Measurements from ENCODE around the gene HOMEZ. TPM values are rescaled to one million over a fixed set of nuclear protein-coding genes. Genes with fewer than 3 reads are reported as not detected.
"Not testable (repeated sequence)": the region's sequence is repeated elsewhere in the genome, so short reads cannot be mapped to it uniquely, and the experiment has no call there.

The HOMEZ gene
- total RNA-seq, 1 experiment from 2014 or later, result 7.6 TPM

GRCh38 chr14:23281247-23281646, 4.7 kb downstream of the HOMEZ start:
- Histone ChIP-seq H3K27me3 (ENCODE audit: control insufficient read depth, insufficient read depth, low read length) (no peaks in the 10 kb centered on the region), H3K4me3 (ENCODE audit: low read depth in 2 of 2, low read length in 2 of 2) (no peak overlapping the region), H3K27ac (ENCODE audit: low read length) (no peak overlapping the region), H3K36me3 (ENCODE audit: control insufficient read depth, insufficient read depth, low read length) (peaks cover 3% of the 10 kb centered on the region; the same call in 1 of the 2 replicates), H3K4me1 (ENCODE audit: control insufficient read depth, insufficient read depth, low read length) (peaks cover 3% of the 10 kb centered on the region; the same call in 1 of the 2 replicates), H3K9me3 (ENCODE audit: control insufficient read depth, insufficient read depth, low read depth, low read length) (no peaks in the 10 kb centered on the region)
- DNase-seq (ENCODE audit: low read depth, low spot score), result no peak
- TF ChIP-seq, protein P1, sequence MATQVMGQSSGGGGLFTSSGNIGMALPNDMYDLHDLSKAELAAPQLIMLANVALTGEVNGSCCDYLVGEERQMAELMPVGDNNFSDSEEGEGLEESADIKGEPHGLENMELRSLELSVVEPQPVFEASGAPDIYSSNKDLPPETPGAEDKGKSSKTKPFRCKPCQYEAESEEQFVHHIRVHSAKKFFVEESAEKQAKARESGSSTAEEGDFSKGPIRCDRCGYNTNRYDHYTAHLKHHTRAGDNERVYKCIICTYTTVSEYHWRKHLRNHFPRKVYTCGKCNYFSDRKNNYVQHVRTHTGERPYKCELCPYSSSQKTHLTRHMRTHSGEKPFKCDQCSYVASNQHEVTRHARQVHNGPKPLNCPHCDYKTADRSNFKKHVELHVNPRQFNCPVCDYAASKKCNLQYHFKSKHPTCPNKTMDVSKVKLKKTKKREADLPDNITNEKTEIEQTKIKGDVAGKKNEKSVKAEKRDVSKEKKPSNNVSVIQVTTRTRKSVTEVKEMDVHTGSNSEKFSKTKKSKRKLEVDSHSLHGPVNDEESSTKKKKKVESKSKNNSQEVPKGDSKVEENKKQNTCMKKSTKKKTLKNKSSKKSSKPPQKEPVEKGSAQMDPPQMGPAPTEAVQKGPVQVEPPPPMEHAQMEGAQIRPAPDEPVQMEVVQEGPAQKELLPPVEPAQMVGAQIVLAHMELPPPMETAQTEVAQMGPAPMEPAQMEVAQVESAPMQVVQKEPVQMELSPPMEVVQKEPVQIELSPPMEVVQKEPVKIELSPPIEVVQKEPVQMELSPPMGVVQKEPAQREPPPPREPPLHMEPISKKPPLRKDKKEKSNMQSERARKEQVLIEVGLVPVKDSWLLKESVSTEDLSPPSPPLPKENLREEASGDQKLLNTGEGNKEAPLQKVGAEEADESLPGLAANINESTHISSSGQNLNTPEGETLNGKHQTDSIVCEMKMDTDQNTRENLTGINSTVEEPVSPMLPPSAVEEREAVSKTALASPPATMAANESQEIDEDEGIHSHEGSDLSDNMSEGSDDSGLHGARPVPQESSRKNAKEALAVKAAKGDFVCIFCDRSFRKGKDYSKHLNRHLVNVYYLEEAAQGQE (IDR thresholded peaks at IDR 0.05; ENCODE audit: insufficient read depth in 1 of 2, low read depth in 2 of 2, low read length in 1 of 2), result no peak
- TF ChIP-seq TCF7L2 (IDR thresholded peaks at IDR 0.05; ENCODE audit: low read depth, low read length) (no peak), POLR2AphosphoS5 (IDR thresholded peaks at IDR 0.05; ENCODE audit: low read depth, low read length) (no peak), SIN3A (IDR thresholded peaks at IDR 0.05; ENCODE audit: borderline replicate concordance, insufficient read depth, low read depth, low read length) (no peak)
- TF ChIP-seq, protein P2, sequence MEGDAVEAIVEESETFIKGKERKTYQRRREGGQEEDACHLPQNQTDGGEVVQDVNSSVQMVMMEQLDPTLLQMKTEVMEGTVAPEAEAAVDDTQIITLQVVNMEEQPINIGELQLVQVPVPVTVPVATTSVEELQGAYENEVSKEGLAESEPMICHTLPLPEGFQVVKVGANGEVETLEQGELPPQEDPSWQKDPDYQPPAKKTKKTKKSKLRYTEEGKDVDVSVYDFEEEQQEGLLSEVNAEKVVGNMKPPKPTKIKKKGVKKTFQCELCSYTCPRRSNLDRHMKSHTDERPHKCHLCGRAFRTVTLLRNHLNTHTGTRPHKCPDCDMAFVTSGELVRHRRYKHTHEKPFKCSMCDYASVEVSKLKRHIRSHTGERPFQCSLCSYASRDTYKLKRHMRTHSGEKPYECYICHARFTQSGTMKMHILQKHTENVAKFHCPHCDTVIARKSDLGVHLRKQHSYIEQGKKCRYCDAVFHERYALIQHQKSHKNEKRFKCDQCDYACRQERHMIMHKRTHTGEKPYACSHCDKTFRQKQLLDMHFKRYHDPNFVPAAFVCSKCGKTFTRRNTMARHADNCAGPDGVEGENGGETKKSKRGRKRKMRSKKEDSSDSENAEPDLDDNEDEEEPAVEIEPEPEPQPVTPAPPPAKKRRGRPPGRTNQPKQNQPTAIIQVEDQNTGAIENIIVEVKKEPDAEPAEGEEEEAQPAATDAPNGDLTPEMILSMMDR (IDR thresholded peaks at IDR 0.05), result no peak
- intact Hi-C loops (cut with micrococcal nuclease; ENCODE audit: unreplicated experiment), result no loop called here
- no peak for ATAC-seq
- POLR2A ChIA-PET, result no interaction called here
- in situ Hi-C loops (cut with HindIII; ENCODE audit: low pct_unique_long_range_greater_than_20kb, low sequenced_read_pairs), result no loop called here
- BruUV-seq (replicated peaks), result no TSS peak
- CTCF ChIA-PET, result interaction anchor here (0.6 kb wide), 1 partner anchor 13 kb away, joined by 4 read pairs; no protein-coding TSS in a partner anchor

GRCh38 chr14:23277928-23278327, 8.0 kb downstream of the HOMEZ start:
- H3K4me1 ChIP-seq (ENCODE audit: control insufficient read depth, insufficient read depth, low read length); H3K4me3 ChIP-seq (ENCODE audit: low read depth in 2 of 2, low read length in 2 of 2); ATAC-seq; BruUV-seq (replicated peaks); H3K9me3 ChIP-seq (ENCODE audit: control insufficient read depth, insufficient read depth, low read depth, low read length); intact Hi-C loops (cut with micrococcal nuclease; ENCODE audit: unreplicated experiment); H3K27ac ChIP-seq (ENCODE audit: low read length); in situ Hi-C loops (cut with HindIII; ENCODE audit: low pct_unique_long_range_greater_than_20kb, low sequenced_read_pairs); H3K27me3 ChIP-seq (ENCODE audit: control insufficient read depth, insufficient read depth, low read length); DNase-seq (ENCODE audit: low read depth, low spot score); POLR2A ChIA-PET; H3K36me3 ChIP-seq (ENCODE audit: control insufficient read depth, insufficient read depth, low read length): not testable (repeated sequence)
- CTCF ChIA-PET, result interaction anchor here (0.6 kb wide), 1 partner anchor 100 kb away, joined by 8 read pairs; no protein-coding TSS in a partner anchor

GRCh38 chr14:23277189-23277588, 8.7 kb downstream of the HOMEZ start:
- in situ Hi-C loops (cut with HindIII; ENCODE audit: low pct_unique_long_range_greater_than_20kb, low sequenced_read_pairs) (no loop called here), intact Hi-C loops (cut with micrococcal nuclease; ENCODE audit: unreplicated experiment) (no loop called here)
- DNase-seq (ENCODE audit: low read depth, low spot score) (no peak), ATAC-seq (no peak)
- Histone ChIP-seq H3K27ac (ENCODE audit: low read length) (no peak overlapping the region), H3K4me3 (ENCODE audit: low read depth in 2 of 2, low read length in 2 of 2) (no peak overlapping the region), H3K4me1 (ENCODE audit: control insufficient read depth, insufficient read depth, low read length) (no peaks in the 10 kb centered on the region), H3K9me3 (ENCODE audit: control insufficient read depth, insufficient read depth, low read depth, low read length) (no peaks in the 10 kb centered on the region), H3K27me3 (ENCODE audit: control insufficient read depth, insufficient read depth, low read length) (no peaks in the 10 kb centered on the region), H3K36me3 (ENCODE audit: control insufficient read depth, insufficient read depth, low read length) (no peaks in the 10 kb centered on the region)
- POLR2A ChIA-PET, result no interaction called here
- TF ChIP-seq TCF7L2 (IDR thresholded peaks at IDR 0.05; ENCODE audit: low read depth, low read length) (no peak), POLR2AphosphoS5 (IDR thresholded peaks at IDR 0.05; ENCODE audit: low read depth, low read length) (no peak), SIN3A (IDR thresholded peaks at IDR 0.05; ENCODE audit: borderline replicate concordance, insufficient read depth, low read depth, low read length) (no peak)
- TF ChIP-seq, protein P1 (IDR thresholded peaks at IDR 0.05; ENCODE audit: insufficient read depth in 1 of 2, low read depth in 2 of 2, low read length in 1 of 2), result no peak
- TF ChIP-seq, protein P2 (IDR thresholded peaks at IDR 0.05), result no peak
- BruUV-seq (replicated peaks), result no TSS peak
- CTCF ChIA-PET, result interaction anchor here (0.6 kb wide), 1 partner anchor 100 kb away, joined by 8 read pairs; no protein-coding TSS in a partner anchor
